Glutamatergic neuron (in vitro differentiated cells): Measurements from ENCODE around the gene PCOLCE2. TPM values are rescaled to one million over a fixed set of nuclear protein-coding genes. Genes with fewer than 3 reads are reported as not detected.

ENCODE experiments used
- DNase-seq: peaks from one replicate; pipeline ENCODE4 v3.0.0; 2022
- H3K27ac Mint-ChIP-seq: one replicate; pipeline ENCODE4 v1.8.0; 2020; ENCODE audit warnings: mild to moderate bottlenecking, mixed read lengths, inconsistent platforms; ENCODE audit not compliant: unreplicated experiment
- H3K27me3 Mint-ChIP-seq: one replicate; pipeline ENCODE4 v1.8.0; 2020; ENCODE audit warnings: mild to moderate bottlenecking, moderate library complexity, mixed read lengths, inconsistent platforms; ENCODE audit not compliant: unreplicated experiment
- H3K36me3 Mint-ChIP-seq: one replicate; pipeline ENCODE4 v1.8.0; 2020; ENCODE audit warnings: mild to moderate bottlenecking, mixed read lengths, inconsistent platforms; ENCODE audit not compliant: unreplicated experiment
- H3K4me1 Mint-ChIP-seq: one replicate; pipeline ENCODE4 v1.8.0; 2020; ENCODE audit warnings: mild to moderate bottlenecking, low read depth, mixed read lengths, inconsistent platforms; ENCODE audit not compliant: unreplicated experiment
- H3K4me3 Mint-ChIP-seq: one replicate; pipeline ENCODE4 v1.8.0; 2020; ENCODE audit warnings: mild to moderate bottlenecking, mixed read lengths, inconsistent platforms; ENCODE audit not compliant: unreplicated experiment
- H3K9me3 Mint-ChIP-seq: one replicate; pipeline ENCODE4 v1.8.0; 2020; ENCODE audit warnings: mild to moderate bottlenecking, moderate library complexity, mixed read lengths, inconsistent platforms; ENCODE audit not compliant: unreplicated experiment
- total RNA-seq: library from RNA; stranded (reverse); fragmentation: NEBNext Ultra II Directional; extraction: Animal tissue kit (Norgen Biotek cat#: 25700); gene quantifications from one replicate; pipeline ENCODE4 v1.2.1, GENCODE V29; 2021; ENCODE audit not compliant: unreplicated experiment
- TF ChIP-seq, protein P1 (sequence below): fragments of 200-600 bp; sonication (generic); IDR thresholded peaks from one replicate; pipeline ENCODE4 v1.5.0; 2021; ENCODE audit not compliant: partially characterized antibody, unreplicated experiment

PCOLCE2 gene
- total RNA-seq, 1 donor from 2014 or later, result 33.4 TPM

DNA sequence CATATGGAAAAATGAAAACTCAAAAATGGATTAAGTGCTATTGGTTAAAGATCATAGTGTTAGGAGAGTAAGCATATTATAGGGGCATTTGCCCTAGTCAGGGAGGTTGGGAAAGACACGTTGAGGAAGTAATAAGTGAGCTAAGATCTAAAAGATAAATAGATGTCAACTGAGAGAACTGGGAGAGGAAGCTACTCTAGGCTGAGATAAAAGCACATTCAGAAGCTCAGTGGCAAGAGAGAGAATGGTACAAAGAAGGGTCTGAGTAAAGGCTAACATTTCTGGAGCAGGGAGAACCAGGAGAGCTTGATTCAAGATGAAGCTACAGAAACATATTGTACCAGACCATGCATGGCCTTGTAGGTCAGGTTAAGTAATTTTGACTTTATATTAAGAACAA is 101.2 kb downstream of the PCOLCE2 start:
- DNase-seq, result no peak
- H3K9me3 Mint-ChIP-seq, result peaks cover 2% of the 10 kb centered on the region
- peaks cover 2% of the 10 kb centered on the region for H3K27me3 Mint-ChIP-seq
- H3K4me3 Mint-ChIP-seq, result no peak overlapping the region
- no peak overlapping the region for H3K27ac Mint-ChIP-seq
- TF ChIP-seq, protein P1, sequence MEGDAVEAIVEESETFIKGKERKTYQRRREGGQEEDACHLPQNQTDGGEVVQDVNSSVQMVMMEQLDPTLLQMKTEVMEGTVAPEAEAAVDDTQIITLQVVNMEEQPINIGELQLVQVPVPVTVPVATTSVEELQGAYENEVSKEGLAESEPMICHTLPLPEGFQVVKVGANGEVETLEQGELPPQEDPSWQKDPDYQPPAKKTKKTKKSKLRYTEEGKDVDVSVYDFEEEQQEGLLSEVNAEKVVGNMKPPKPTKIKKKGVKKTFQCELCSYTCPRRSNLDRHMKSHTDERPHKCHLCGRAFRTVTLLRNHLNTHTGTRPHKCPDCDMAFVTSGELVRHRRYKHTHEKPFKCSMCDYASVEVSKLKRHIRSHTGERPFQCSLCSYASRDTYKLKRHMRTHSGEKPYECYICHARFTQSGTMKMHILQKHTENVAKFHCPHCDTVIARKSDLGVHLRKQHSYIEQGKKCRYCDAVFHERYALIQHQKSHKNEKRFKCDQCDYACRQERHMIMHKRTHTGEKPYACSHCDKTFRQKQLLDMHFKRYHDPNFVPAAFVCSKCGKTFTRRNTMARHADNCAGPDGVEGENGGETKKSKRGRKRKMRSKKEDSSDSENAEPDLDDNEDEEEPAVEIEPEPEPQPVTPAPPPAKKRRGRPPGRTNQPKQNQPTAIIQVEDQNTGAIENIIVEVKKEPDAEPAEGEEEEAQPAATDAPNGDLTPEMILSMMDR, result no peak
- H3K36me3 Mint-ChIP-seq, result no peaks in the 10 kb centered on the region
- H3K4me1 Mint-ChIP-seq, result no peaks in the 10 kb centered on the region

DNA sequence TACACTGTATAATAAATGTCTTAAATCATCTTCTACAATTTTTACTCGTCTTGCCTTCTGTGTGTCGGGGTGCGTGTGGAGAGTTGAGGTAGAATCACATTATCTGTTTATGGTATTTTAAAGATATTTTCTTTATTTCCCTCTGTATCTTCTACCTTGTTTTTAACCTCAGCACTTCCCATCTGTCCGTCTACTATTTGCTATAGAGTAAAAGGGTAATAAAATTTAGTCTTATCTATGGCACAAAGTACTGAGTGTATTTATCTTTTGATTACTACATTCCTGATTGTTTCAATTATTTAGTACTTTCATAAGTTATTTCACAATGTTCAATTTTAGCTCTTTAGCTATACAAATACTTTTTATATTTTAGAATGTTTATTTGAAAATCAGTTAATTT is 102.9 kb downstream of the PCOLCE2 start:
- Mint-ChIP-seq H3K36me3 (no peaks in the 10 kb centered on the region), H3K9me3 (peaks cover 2% of the 10 kb centered on the region), H3K27me3 (peaks cover 2% of the 10 kb centered on the region), H3K4me3 (no peak overlapping the region), H3K4me1 (no peaks in the 10 kb centered on the region), H3K27ac (no peak overlapping the region)
- DNase-seq, result no peak
- TF ChIP-seq, protein P1, result no peak

DNA sequence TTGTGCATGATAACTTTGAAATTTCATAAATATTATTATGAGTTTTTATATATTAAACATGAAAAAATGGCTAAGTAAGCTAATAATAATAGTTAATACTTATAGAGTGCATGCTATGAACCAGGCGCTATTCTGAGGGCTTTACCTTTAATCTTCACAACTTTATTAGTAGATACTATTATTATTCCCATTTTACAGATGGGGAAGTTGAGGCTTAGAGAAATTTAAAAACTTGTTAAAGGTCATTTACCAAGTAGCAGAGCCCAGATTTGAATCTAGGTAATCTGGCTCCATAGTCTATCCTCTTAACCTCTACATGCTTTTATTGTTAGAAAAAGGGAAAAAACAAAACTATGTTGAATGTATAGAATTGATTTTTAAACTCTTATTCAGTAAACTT is 104.7 kb downstream of the PCOLCE2 start:
- no peak overlapping the region for H3K4me3 Mint-ChIP-seq
- no peak for DNase-seq
- TF ChIP-seq, protein P1, result no peak
- H3K9me3 Mint-ChIP-seq, result peaks cover 2% of the 10 kb centered on the region
- H3K36me3 Mint-ChIP-seq, result no peaks in the 10 kb centered on the region
- no peaks in the 10 kb centered on the region for H3K4me1 Mint-ChIP-seq
- no peak overlapping the region for H3K27ac Mint-ChIP-seq
- peaks cover 2% of the 10 kb centered on the region for H3K27me3 Mint-ChIP-seq

DNA sequence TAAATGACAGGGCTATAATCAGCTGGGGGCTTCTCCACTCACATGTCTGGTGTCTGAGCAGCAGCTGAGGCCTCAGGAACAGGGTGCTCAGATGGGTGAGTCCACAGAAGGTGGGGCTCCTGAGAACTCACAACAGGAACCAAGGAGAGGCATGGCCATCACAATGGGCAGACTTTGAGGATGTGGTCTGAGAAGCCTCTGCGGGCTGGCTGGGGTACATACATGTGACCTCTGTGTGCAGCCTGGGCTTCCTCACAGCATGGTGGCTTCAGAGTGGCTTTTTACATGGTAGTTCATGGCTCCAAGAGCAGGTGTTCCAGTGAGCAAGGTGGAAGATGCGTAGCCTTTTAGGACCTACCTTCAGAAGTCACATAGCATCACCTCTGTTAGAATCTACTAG is 106.3 kb downstream of the PCOLCE2 start:
- no peak overlapping the region for H3K4me3 Mint-ChIP-seq
- no peaks in the 10 kb centered on the region for H3K27me3 Mint-ChIP-seq
- TF ChIP-seq, protein P1, result no peak
- no peak overlapping the region for H3K27ac Mint-ChIP-seq
- no peaks in the 10 kb centered on the region for H3K36me3 Mint-ChIP-seq
- no peak for DNase-seq
- no peaks in the 10 kb centered on the region for H3K4me1 Mint-ChIP-seq
- H3K9me3 Mint-ChIP-seq, result no peaks in the 10 kb centered on the region

DNA sequence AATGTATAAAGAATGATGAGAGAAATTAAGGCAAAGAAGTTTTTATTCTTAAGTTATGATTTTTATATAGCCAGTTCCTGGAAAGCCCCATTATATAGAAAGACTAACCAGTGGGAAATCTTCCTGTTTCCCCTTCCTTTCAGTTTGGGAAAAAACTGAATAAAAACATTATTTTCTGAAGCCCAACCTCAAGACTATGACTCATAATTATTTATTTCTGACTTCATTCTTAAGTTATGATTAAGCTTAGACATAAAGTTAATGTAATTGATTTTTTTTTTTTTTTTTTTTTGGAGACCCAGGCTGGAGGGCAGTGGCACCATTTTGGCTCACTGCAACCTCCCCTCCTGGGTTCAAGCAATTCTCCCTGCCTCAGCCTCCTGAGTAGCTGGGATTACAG is 109.3 kb downstream of the PCOLCE2 start:
- no peaks in the 10 kb centered on the region for H3K36me3 Mint-ChIP-seq
- H3K27me3 Mint-ChIP-seq, result no peaks in the 10 kb centered on the region
- DNase-seq, result no peak
- TF ChIP-seq, protein P1, result no peak
- no peak overlapping the region for H3K27ac Mint-ChIP-seq
- H3K9me3 Mint-ChIP-seq, result no peaks in the 10 kb centered on the region
- no peaks in the 10 kb centered on the region for H3K4me1 Mint-ChIP-seq
- no peak overlapping the region for H3K4me3 Mint-ChIP-seq
